NCI-H1092 (cell line): Measurements from ENCODE around the gene MIDN.

Experiments
- DNase-seq: peaks from one replicate; lab custom pipeline; 2025; lab: John Stamatoyannopoulos, UW

MIDN gene

DNA sequence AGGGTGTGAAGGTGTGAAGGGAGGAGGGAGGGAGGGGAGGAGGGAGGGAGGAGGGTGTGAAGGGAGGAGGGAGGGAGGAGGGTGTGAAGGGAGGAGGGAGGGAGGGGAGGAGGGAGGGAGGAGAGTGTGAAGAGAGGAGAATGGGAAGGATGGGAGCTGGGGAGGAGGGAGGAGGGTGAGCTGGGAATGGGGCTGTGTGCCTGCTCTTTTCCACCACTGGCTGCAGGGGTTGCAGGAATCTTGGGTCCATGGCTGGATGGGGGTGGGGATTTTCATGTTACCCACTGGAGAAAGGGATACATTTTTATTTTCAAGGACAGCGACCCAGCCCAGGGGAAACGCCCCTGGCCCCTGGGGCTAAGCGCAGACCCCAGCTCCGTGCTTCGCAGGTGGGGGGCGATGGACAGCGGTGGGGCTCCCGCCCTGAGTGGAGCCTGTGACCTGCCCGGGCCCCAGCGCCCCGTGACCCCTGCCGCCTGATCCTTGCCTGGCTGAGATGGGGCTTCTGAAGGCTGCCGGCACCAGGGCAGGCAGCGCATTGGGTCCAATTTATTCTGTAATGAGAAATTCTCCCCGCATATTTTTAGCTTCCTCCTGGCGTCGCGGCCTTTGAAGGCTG, 34.3 kb downstream of the MIDN start:
- no peak for DNase-seq

DNA sequence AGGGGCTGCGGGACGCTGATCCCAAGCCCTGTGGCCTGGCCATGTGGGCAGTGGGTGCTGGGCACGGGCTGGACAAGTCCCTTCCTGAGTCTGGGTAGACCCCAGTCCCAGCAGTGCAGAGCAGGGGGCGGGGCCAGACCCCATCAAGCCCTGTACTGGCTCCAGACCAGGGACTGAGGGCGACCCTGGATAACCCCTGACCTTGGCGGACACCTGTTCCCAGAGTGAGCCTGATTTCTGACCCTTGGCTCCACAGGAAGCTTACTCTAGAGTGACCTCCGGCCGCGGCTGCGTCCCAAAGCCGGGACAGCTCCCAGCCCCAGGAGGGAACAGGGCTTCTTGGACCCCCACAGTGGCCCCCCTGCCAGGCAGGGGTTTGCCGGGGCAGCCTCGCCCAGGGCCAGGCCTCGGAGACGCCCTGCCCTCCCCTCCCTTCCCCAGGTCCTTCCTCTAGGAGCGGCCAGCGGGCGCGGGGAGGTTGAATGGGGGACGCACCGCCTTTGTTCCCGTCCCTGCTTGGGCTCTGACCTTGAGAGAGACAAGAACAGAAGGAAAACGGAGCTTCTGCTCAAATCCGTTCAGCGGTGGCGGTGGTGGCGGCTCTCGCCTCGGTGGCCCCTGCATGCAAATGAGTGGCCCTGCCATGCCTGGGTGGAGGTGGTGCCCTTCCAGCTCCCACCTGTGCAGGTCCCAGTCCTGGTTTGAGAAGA, 35.0 kb downstream of the MIDN start:
- DNase-seq = no peak

- DNase-seq = no peak
Measured at GRCh38 chr19:1283917-1284292, 35.5 kb downstream of the MIDN start.

DNA sequence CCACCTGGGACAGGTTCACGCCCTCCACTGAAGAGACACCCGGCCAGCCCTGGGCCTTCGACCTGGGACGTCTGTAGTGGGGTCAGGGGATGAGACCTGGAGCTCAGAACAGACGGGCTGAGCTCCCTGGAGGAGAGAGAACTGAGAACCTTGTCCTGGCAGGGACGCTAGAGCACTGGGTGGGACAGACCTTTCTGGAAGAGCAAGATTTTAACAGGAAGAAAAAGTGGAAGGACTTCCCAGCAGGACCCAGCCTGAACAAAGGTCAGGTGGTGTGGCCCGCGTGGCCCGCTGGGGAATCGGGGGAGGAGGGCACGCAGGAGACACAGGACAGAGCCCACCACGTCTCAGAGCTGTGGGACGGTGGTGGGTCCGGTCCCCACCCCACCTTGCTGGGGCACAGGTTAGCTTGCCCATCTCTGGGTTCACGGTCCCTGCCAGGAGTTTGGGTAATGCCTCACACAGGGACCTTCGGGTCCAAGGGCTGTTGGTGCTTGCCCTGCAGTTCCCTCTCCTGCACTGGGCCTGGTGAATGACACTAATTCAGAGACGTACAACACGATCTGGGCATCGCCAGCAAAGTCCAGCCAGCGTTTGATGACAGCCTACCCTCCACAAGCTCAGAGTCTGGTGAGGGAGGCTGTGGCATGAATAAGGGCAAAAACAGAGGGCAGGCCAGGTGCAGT, 36.1 kb downstream of the MIDN start:
- no peak for DNase-seq

GRCh38 chr19:1284979-1285736, 36.8 kb downstream of the MIDN start:
- no peak for DNase-seq

DNA sequence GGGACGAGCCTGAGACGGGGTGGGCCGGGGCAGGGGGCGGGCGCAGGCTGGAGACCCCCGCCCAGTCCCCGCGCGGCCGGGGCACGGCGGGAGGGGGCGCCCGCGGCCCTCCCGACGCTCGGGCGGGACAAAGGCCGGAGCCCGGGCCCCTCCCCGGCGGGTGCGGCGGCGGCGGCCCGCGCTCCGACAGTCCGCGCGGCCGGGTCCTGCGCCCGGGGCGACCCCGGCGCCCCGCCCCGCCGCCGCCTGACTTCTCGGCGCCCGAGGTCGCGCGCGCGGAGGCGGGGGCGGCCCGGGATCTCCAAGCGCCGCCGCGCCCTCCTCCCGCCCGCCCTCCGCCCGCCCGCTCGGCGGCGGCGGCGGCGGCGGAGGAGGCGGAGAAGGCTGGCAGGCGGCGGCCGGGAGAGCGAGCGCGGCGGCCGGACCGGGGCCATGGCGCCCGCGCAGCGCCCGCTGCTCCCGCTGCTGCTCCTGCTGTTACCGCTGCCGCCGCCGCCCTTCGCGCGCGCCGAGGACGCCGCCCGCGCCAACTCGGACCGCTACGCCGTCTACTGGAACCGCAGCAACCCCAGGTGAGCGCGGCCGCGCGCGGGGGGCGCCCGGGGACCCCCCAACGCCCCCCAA, 37.5 kb downstream of the MIDN start, which contains the start of gene EFNA2:
Gene EFNA2 (plus strand): TSS at position 137 of the 624 bp plus-strand sequence. CDS start 296 bp downstream, at position 433.
- DNase-seq = no peak

- DNase-seq = no peak
Measured at GRCh38 chr19:1286487-1287353, 38.3 kb downstream of the MIDN start.

GRCh38 chr19:1287354-1288225, 39.2 kb downstream of the MIDN start:
- no peak for DNase-seq

- DNase-seq = no peak
Measured at GRCh38 chr19:1288226-1288612, 39.8 kb downstream of the MIDN start.

DNA sequence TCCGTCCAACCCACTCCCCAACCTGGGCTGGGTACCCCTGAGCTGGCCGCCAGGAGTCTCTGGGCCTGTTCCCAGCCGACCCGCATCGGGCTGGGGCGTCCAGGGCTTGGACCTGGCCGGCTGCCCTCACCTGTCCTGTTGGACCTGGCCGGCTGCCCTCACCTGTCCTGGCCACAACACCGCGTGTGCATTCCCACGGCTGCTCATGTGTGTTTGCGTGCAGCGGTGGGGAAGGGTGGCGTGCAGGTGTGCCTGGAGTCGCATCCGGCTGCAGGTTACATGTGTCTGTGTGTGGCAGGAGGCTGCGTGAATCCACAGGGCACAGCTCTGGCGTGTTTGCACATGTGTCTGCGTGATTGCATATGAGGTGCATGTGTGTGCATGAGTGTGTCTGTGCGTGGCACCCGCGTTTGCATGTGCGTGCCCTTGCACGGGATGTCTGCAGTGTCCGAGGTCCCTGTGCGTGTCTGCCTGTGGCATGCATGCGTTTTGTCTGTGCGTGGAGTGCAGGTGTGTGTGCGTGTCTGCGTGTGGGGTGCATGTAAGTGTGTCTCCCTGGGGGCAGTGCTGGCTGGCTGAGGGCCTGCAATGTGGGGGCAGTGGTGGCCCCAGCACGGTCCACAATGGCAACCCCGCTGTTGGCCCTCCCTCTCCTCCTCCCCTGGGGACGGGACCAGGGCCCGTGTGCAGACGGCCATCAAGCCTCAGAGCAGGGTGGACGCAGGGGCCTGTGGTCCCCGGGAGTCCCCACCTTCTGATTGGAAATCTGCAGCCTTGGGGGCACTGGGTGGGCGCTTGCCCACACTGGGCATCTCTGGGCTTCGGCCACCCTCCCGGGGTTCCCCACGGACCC, 40.7 kb downstream of the MIDN start:
- no peak for DNase-seq

DNA sequence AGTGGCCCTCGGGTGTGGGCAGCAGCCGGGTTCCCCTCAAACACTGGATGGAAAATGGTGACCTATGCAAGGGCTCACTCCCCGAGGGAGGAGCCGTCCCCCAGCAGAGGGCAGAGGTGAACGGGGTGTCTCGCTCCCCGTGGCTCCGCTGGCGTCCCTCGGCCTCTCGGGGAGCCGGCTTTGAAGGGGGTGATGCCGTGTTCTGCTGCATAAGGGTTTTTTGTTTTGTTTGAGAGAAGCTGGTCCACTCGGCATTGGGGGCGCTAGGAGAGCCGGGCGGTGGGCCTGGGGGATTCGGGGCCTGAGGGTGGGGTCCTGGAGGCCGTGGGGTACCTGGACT, 41.3 kb downstream of the MIDN start:
- no peak for DNase-seq

- DNase-seq = no peak
Measured at GRCh38 chr19:1290196-1290702, 41.9 kb downstream of the MIDN start.

DNA sequence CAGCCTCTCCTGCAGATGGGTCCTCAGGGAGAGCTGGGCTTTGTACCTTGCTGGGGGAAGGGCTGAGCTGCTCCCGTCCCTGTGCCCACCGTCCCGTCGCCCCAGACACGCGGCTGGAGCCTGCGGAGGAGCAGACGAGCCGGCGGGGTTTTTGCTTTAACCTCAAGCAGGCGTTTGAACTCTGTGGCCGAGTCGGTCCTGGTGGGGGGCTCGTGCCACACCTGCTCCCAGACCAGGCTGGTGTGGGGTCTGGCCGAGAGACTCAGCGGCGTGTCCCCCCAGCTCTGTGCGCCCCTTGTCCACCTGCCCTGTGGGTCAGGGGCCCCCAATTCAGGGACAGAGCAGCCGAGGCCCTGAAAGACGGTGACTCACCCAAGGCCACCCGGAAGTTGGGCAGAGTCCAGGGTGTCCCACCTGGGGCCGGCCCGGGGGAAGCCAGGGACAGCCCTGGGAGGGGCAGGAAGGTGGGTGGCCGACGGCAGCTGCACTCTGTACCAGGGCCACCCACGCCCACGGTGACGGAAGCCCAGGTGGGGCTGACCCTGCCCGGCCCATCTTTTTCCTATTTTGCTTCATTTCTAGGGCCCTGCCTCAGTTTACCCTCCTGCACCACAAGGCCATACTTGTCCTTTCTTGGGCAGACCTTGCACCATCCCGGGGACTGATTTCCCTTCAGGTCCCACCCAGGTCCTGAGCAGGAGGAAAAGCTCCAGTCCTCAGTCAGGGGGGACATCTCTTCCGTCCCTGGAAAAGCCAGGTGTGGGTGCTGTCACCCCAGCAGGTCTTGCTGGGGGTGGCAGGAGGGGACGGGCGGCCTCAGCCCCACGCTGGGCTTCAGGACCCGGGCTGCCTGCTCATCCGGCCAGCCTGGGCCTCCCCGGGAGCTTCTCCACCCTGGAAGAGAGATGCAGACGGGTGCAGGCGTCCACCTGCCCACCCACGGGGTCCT, 42.6 kb downstream of the MIDN start:
- DNase-seq = no peak

GRCh38 chr19:1291761-1292418, 43.5 kb downstream of the MIDN start:
- no peak for DNase-seq

- no peak for DNase-seq
Measured at GRCh38 chr19:1292419-1293151, 44.2 kb downstream of the MIDN start.

DNA sequence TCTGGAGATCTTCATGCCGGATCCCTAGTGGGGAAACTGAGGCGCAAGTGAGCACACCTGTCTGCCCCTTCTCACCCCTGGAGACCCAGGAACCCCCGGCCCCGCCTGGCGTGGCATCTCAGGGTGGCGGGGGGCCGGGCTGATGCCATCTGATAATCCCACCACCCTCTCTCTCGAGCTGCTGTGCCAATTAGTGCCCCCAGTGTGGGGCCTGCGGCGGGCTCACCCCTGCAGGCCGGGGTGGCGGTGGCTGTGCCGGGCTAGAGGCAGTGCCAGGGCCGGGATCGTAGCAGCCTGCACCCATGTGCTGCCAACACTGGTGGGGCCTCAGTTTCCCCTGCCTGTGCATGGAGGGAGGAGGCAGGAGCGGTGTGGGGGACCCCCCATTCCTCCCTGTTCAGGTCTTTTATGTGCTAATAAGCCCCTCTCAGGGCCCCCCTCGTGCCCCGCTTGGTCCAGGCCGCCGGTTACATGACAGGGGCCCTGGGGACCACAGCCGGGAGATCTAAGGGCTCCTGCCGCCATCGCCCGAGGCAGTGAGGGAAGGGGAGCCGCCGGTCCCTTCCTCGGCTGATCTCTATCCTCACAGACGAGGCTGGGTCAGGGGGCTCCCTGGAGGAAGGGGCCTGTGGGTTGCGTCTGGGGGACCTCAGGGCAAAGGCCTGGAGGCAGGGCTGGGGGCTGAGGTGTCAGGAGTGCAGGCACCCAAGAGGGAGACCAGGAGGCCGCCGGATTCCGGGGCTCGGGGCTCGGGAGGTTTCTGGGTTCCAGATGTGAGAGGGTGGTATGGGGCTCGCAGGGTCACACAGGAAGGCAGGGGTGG, 45.6 kb downstream of the MIDN start:
- no peak for DNase-seq
